ENCODE results near the gene PIP4K2C.

- TF ChIP-seq CTCF (IDR thresholded peaks at IDR 0.05) (no peak), POLR2A (IDR thresholded peaks at IDR 0.05) (no peak)
Observed at GRCh38 chr12:57580466-57580795, 10.6 kb upstream of the PIP4K2C start.
